ENCODE measurements around the gene ADCK1. TPM values are rescaled to one million over a fixed set of nuclear protein-coding genes. Genes with fewer than 3 reads are reported as not detected.

Gene ADCK1
- total and polyA plus RNA-seq, 9 of the 15 experiments (the other 6 are each of a cell fraction or from before 2014, with no cell fraction given), result 2.8 to 8.9 (median 4.3) TPM

GRCh38 chr14:77799863-77800730 lies at the start of gene ADCK1 (continued):
- TF ChIP-seq ETV6 (IDR thresholded peaks at IDR 0.05; ENCODE audit: borderline replicate concordance in 1 of 2, low read depth in 2 of 2, low read length in 1 of 2) (0 out of 4 replicates have a peak, but pooled peaks of 1 of the 2 experiments have one; percentile 26), ETV6 (CRISPR knock-in tag; IDR thresholded peaks at IDR 0.05; ENCODE audit: borderline replicate concordance) (no peak), ZNF175 (CRISPR knock-in tag; IDR thresholded peaks at IDR 0.05; ENCODE audit: low read depth) (no peak), ARNT (IDR thresholded peaks at IDR 0.05) (no peak), THAP7 (CRISPR knock-in tag; IDR thresholded peaks at IDR 0.05) (no peak), CBX3 (IDR thresholded peaks at IDR 0.05; ENCODE audit: borderline replicate concordance in 1 of 2, low read length in 2 of 2) (no peak), CXXC5 (CRISPR knock-in tag; IDR thresholded peaks at IDR 0.05) (peak; percentile 82), ZNF780A (CRISPR knock-in tag; IDR thresholded peaks at IDR 0.05) (no peak), YY1 (IDR thresholded peaks at IDR 0.05; ENCODE audit: borderline replicate concordance in 1 of 3, control insufficient read depth in 1 of 3, extremely low read depth in 1 of 3, insufficient read depth in 3 of 3, insufficient read length in 1 of 3, insufficient replicate concordance in 2 of 3, low read depth in 1 of 3, low read length in 2 of 3) (peak in 1 of 3 experiments; percentile 16), ARID3B (CRISPR knock-in tag; IDR thresholded peaks at IDR 0.05; ENCODE audit: borderline replicate concordance) (no peak), POLR2H (tag; IDR thresholded peaks at IDR 0.05; ENCODE audit: low read depth) (no peak), MBD2 (IDR thresholded peaks at IDR 0.05; ENCODE audit: borderline replicate concordance, low read depth) (no peak), ATF6 (CRISPR knock-in tag; IDR thresholded peaks at IDR 0.05) (no peak), ZNF644 (tag; IDR thresholded peaks at IDR 0.05; ENCODE audit: low read depth) (peak; percentile 50; the same call in 1 of the 2 replicates), ARHGAP35 (IDR thresholded peaks at IDR 0.05; ENCODE audit: partially characterized antibody) (no peak), DMBX1 (CRISPR knock-in tag; IDR thresholded peaks at IDR 0.05; ENCODE audit: borderline replicate concordance) (no peak), SMARCB1 (IDR thresholded peaks at IDR 0.05; ENCODE audit: insufficient read length, low read depth) (no peak), RNF2 (IDR thresholded peaks at IDR 0.05) (0 out of 2 replicates have a peak, but pooled peaks have one; percentile 44), PYGO2 (tag; IDR thresholded peaks at IDR 0.05) (no peak), RBM14 (IDR thresholded peaks at IDR 0.05; ENCODE audit: borderline replicate concordance, insufficient read depth, low read depth, low read length) (no peak), ARID1B (IDR thresholded peaks at IDR 0.05) (peak; percentile 37; the same call in 1 of the 2 replicates), HIVEP1 (CRISPR knock-in tag; IDR thresholded peaks at IDR 0.05) (no peak)

All from K562 (cell line).